ENCODE data around the gene RNF38.
A peak's percentile ranks its signal among the peaks of the same experiment; 100 is the strongest.
"Not testable (repeated sequence)": the region's sequence is repeated elsewhere in the genome, so short reads cannot be mapped to it uniquely, and the experiment has no call there.

RNF38 gene

GRCh38 chr9:36336131-36336907, 63.8 kb downstream of the RNF38 start:
- no peak for DNase-seq (ENCODE audit: low read depth, low spot score)

- no peak for DNase-seq (ENCODE audit: low read depth, low spot score)
These were observed 68.1 kb downstream of the RNF38 start for GRCh38 chr9:36332006-36332405.

- DNase-seq (ENCODE audit: low read depth, low spot score): no peak
These were observed 71.2 kb downstream of the RNF38 start for GRCh38 chr9:36328798-36329411.

- no peak for DNase-seq (ENCODE audit: low read depth, low spot score)
These were observed 74.8 kb downstream of the RNF38 start for GRCh38 chr9:36325081-36325828.

- no peak for DNase-seq (ENCODE audit: low read depth, low spot score)
These were observed 76.1 kb downstream of the RNF38 start for GRCh38 chr9:36323926-36324325.

GRCh38 chr9:36322462-36322861, 77.6 kb downstream of the RNF38 start:
- DNase-seq (ENCODE audit: low read depth, low spot score): no peak

- DNase-seq (ENCODE audit: low read depth, low spot score): not testable (repeated sequence)
These were observed 78.2 kb downstream of the RNF38 start for GRCh38 chr9:36321903-36322302.

GRCh38 chr9:36320466-36320865, 79.6 kb downstream of the RNF38 start:
- no peak for DNase-seq (ENCODE audit: low read depth, low spot score)

- peak; percentile 50 for DNase-seq (ENCODE audit: low read depth, low spot score)
These were observed 80.3 kb downstream of the RNF38 start for GRCh38 chr9:36319806-36320205.

GRCh38 chr9:36319183-36319582, 80.9 kb downstream of the RNF38 start:
- DNase-seq (ENCODE audit: low read depth, low spot score): no peak

GRCh38 chr9:36318212-36318802, 81.8 kb downstream of the RNF38 start:
- no peak for DNase-seq (ENCODE audit: low read depth, low spot score)

- peak; percentile 27 for DNase-seq (ENCODE audit: low read depth, low spot score)
These were observed 82.3 kb downstream of the RNF38 start for GRCh38 chr9:36317766-36318165.

GRCh38 chr9:36316611-36317317, 83.3 kb downstream of the RNF38 start:
- no peak for DNase-seq (ENCODE audit: low read depth, low spot score)

- no peak for DNase-seq (ENCODE audit: low read depth, low spot score)
These were observed 84.0 kb downstream of the RNF38 start for GRCh38 chr9:36316049-36316448.

- no peak for DNase-seq (ENCODE audit: low read depth, low spot score)
These were observed 84.8 kb downstream of the RNF38 start for GRCh38 chr9:36315283-36315682.

GRCh38 chr9:36314740-36315139, 85.3 kb downstream of the RNF38 start:
- no peak for DNase-seq (ENCODE audit: low read depth, low spot score)

GRCh38 chr9:36306471-36307306, 93.4 kb downstream of the RNF38 start:
- DNase-seq (ENCODE audit: low read depth, low spot score): no peak

- DNase-seq (ENCODE audit: low read depth, low spot score): not testable (repeated sequence)
These were observed 95.7 kb downstream of the RNF38 start for GRCh38 chr9:36304366-36304765.

- DNase-seq (ENCODE audit: low read depth, low spot score): no peak
These were observed 98.8 kb downstream of the RNF38 start for GRCh38 chr9:36301227-36301626.

- DNase-seq (ENCODE audit: low read depth, low spot score): no peak
These were observed 101.5 kb downstream of the RNF38 start for GRCh38 chr9:36298566-36298965.

GRCh38 chr9:36297798-36298197, 102.3 kb downstream of the RNF38 start:
- DNase-seq (ENCODE audit: low read depth, low spot score): no peak
